ENCODE measurements around the gene SNAP47. TPM values are rescaled to one million over a fixed set of nuclear protein-coding genes. Genes with fewer than 3 reads are reported as not detected.

The SNAP47 gene
- total and polyA plus RNA-seq, 9 of the 15 experiments (the other 6 are each of a cell fraction or from before 2014, with no cell fraction given): 2.5 to 41.3 (median 32.6) TPM

- TF ChIP-seq GMEB1 (CRISPR knock-in tag; IDR thresholded peaks at IDR 0.05) (no peak), ZNF121 (CRISPR knock-in tag; conservative IDR thresholded peaks at IDR 0.05) (no peak), ZNF3 (CRISPR knock-in tag; IDR thresholded peaks at IDR 0.05) (no peak), RUNX1 (IDR thresholded peaks at IDR 0.05; ENCODE audit: low read depth) (no peak), ZNF780A (CRISPR knock-in tag; IDR thresholded peaks at IDR 0.05) (no peak), GATAD2A (IDR thresholded peaks at IDR 0.05) (no peak), CEBPB (tag; IDR thresholded peaks at IDR 0.05) (no peak), RBM15 (IDR thresholded peaks at IDR 0.05; ENCODE audit: insufficient read depth, low read length) (no peak), NCOR1 (IDR thresholded peaks at IDR 0.05) (no peak)
Measured at GRCh38 chr1:227775841-227776240, 40.6 kb downstream of the SNAP47 start (continued).

DNA sequence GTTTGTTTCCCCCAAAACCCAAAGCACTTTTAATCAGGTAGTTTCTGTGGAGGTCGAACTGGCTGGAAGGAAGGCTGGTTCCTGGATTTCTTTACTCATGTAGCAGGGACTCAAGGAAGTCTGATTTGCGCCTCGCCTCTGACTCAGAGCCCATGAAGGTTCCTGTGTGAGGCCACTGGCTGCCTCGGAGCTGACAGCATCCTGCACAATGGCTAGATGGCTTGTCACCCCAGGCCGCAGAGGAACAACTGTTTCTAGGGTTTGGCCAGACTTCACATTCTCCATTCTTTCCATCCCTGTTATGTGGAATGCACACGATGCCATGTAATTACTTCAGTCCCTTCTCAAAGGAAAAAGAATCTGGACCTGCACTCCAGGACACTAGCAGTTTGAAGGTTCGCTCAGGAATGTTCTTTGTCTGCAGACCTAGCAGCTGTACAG lies 41.1 kb downstream of the SNAP47 start:
- POLR2A ChIA-PET: no interaction called here
- Histone ChIP-seq H3K4me1 (replicated peaks in 1 of 2; ENCODE audit: control insufficient read depth in 2 of 2, insufficient read depth in 2 of 2, low read length in 2 of 2) (peaks cover 0 to 11% of the 10 kb centered on the region in 2 experiments; a peak in 1 of 5 replicates), H3K9me3 (replicated peaks; ENCODE audit: control insufficient read depth, insufficient read depth, low read depth, low read length) (no peaks in the 10 kb centered on the region), H4K20me1 (replicated peaks; ENCODE audit: control insufficient read depth, insufficient read depth, low read length) (peaks cover 9% of the 10 kb centered on the region; the same call in 1 of the 2 replicates), H2AFZ (ENCODE audit: low read depth, low read length) (no peak overlapping the region), H3K4me3 (no peak overlapping the region), H3K27me3 (ENCODE audit: control insufficient read depth in 2 of 2, insufficient read depth in 2 of 2, low read length in 2 of 2) (no peaks in the 10 kb centered on the region), H3K9ac (ENCODE audit: insufficient read depth in 1 of 2, low read depth in 2 of 2, low read length in 2 of 2) (no peak overlapping the region), H3K27ac (ENCODE audit: extremely low read depth, low read depth, low read length) (no peak overlapping the region), H3K9me1 (ENCODE audit: control insufficient read depth, insufficient read depth, low read length) (no peaks in the 10 kb centered on the region), H3K36me3 (ENCODE audit: control insufficient read depth, insufficient read depth, low read length) (peaks cover 29% of the 10 kb centered on the region; the same call in 2 of the 3 replicates), H3K4me2 (ENCODE audit: insufficient read depth, low read length) (no peak overlapping the region), H3K79me2 (ENCODE audit: control insufficient read depth, insufficient read depth, low read length) (no peaks in the 10 kb centered on the region)
- DNase-seq (ENCODE audit: extremely low read depth in 1 of 4, low spot score in 3 of 4) (no peak), FAIRE-seq (no peak), ATAC-seq (no peak)
- CTCF ChIA-PET (ENCODE audit: low intra/inter-chr PET ratio): no interaction called here
- WGBS (ENCODE audit: insufficient coverage, low coverage, missing lambda C conversion rate): 74% methylated on average over 7 of the region's 7 CpGs
- intact Hi-C loops (cut with micrococcal nuclease): no loop called here
- in situ Hi-C loops (cut with MboI): no loop called here
- no TSS peak for BruUV-seq (replicated peaks)
- TF ChIP-seq NCOA4 (IDR thresholded peaks at IDR 0.05; ENCODE audit: partially characterized antibody) (no peak), MTA1 (IDR thresholded peaks at IDR 0.05; ENCODE audit: borderline replicate concordance) (no peak), RCOR1 (IDR thresholded peaks at IDR 0.05; ENCODE audit: borderline replicate concordance in 1 of 2, low read depth in 2 of 2, low read length in 2 of 2) (no peak)
